ENCODE data around the gene ODF2.

The ODF2 gene

DNA sequence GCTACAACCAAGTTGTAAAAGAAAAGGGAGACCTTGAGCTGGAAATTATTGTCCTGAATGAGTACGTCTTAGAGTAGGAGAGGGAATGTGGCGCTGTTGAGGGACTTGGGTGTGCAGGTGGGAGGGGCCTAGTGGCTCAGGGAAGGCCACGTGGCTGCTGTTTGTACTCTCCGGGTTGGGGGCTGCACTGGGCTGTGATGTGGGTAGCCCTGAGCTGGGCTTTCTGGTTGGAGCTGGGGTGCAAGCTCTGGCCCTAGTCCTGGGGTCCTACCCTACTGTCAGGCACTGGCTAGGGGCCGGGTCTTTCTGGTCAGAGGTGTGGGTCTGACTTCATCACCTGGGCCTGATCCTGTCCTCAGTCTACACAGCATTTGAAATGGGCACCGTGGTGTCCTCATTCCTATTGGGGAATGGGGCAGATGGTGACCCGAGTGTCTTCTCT lies 29.6 kb downstream of the ODF2 start:
- Histone ChIP-seq H3K4me2 (ENCODE audit: low read length) (no peak overlapping the region), H3K27ac (ENCODE audit: low read depth, low read length, poor library complexity, severe bottlenecking) (no peak overlapping the region), H3K4me1 (ENCODE audit: insufficient read depth, low read length, severe bottlenecking) (no peaks in the 10 kb centered on the region), H3K9ac (ENCODE audit: low read length) (no peak overlapping the region), H3K36me3 (ENCODE audit: insufficient read depth, low read length) (peaks cover 85% of the 10 kb centered on the region), H3K9me2 (ENCODE audit: low read depth, low read length) (no peaks in the 10 kb centered on the region), H3F3A (ENCODE audit: insufficient read depth, low read length) (no peaks in the 10 kb centered on the region), H3K9me3 (ENCODE audit: low read length) (no peaks in the 10 kb centered on the region), H3K79me2 (ENCODE audit: insufficient read depth, low read length) (no peaks in the 10 kb centered on the region), H2AFZ (ENCODE audit: low read length) (no peak overlapping the region), H4K20me1 (ENCODE audit: insufficient read depth, low read length) (no peaks in the 10 kb centered on the region), H3K27me3 (ENCODE audit: insufficient read depth, low read length) (no peaks in the 10 kb centered on the region), H3K4me3 (ENCODE audit: low read depth, low read length, poor library complexity, severe bottlenecking) (no peak overlapping the region)
- no peak for TF ChIP-seq EZH2 (IDR thresholded peaks at IDR 0.05; ENCODE audit: borderline replicate concordance, low read length)
- TF ChIP-seq, protein P1, sequence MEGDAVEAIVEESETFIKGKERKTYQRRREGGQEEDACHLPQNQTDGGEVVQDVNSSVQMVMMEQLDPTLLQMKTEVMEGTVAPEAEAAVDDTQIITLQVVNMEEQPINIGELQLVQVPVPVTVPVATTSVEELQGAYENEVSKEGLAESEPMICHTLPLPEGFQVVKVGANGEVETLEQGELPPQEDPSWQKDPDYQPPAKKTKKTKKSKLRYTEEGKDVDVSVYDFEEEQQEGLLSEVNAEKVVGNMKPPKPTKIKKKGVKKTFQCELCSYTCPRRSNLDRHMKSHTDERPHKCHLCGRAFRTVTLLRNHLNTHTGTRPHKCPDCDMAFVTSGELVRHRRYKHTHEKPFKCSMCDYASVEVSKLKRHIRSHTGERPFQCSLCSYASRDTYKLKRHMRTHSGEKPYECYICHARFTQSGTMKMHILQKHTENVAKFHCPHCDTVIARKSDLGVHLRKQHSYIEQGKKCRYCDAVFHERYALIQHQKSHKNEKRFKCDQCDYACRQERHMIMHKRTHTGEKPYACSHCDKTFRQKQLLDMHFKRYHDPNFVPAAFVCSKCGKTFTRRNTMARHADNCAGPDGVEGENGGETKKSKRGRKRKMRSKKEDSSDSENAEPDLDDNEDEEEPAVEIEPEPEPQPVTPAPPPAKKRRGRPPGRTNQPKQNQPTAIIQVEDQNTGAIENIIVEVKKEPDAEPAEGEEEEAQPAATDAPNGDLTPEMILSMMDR (IDR thresholded peaks at IDR 0.05; ENCODE audit: low read length) = no peak

GRCh38 chr9:128486201-128486600 lies 30.4 kb downstream of the ODF2 start:
- Histone ChIP-seq H2AFZ (ENCODE audit: low read length) (no peak overlapping the region), H3K27me3 (ENCODE audit: insufficient read depth, low read length) (no peaks in the 10 kb centered on the region), H3F3A (ENCODE audit: insufficient read depth, low read length) (no peaks in the 10 kb centered on the region), H3K4me1 (ENCODE audit: insufficient read depth, low read length, severe bottlenecking) (no peaks in the 10 kb centered on the region), H3K9me2 (ENCODE audit: low read depth, low read length) (no peaks in the 10 kb centered on the region), H4K20me1 (ENCODE audit: insufficient read depth, low read length) (no peaks in the 10 kb centered on the region), H3K9ac (ENCODE audit: low read length) (no peak overlapping the region), H3K4me3 (ENCODE audit: low read depth, low read length, poor library complexity, severe bottlenecking) (no peak overlapping the region), H3K9me3 (ENCODE audit: low read length) (no peaks in the 10 kb centered on the region), H3K4me2 (ENCODE audit: low read length) (no peak overlapping the region), H3K79me2 (ENCODE audit: insufficient read depth, low read length) (no peaks in the 10 kb centered on the region), H3K27ac (ENCODE audit: low read depth, low read length, poor library complexity, severe bottlenecking) (no peak overlapping the region), H3K36me3 (ENCODE audit: insufficient read depth, low read length) (peaks cover 82% of the 10 kb centered on the region)
- TF ChIP-seq, protein P1 (IDR thresholded peaks at IDR 0.05; ENCODE audit: low read length) = no peak
- no peak for TF ChIP-seq EZH2 (IDR thresholded peaks at IDR 0.05; ENCODE audit: borderline replicate concordance, low read length)

DNA sequence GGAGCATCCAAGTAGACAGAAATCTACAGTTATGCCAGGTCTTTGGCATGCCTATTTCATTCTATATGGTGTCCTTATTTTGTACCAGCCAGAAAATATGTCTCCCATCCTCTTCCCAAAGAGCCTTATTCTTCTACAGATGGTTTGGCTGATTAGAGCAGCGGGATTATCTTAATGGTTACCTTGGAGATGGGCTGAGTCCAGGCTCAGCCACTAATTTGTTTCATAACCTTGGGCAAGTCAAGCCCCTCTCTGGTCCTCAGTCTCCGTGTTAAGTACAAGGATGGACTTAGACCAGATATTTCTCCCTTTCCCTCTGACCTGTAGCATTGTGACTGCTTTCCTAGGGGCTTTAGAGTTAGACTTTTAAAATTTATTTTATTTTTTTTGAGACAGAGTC lies 37.6 kb downstream of the ODF2 start:
- no peaks in the 10 kb centered on the region for H3K9me2 ChIP-seq (ENCODE audit: low read depth, low read length)
- TF ChIP-seq, protein P1 (IDR thresholded peaks at IDR 0.05; ENCODE audit: low read length) = no peak
- TF ChIP-seq EZH2 (IDR thresholded peaks at IDR 0.05; ENCODE audit: borderline replicate concordance, low read length) = no peak
- H4K20me1 ChIP-seq (ENCODE audit: insufficient read depth, low read length) = no peaks in the 10 kb centered on the region
- H3K9ac ChIP-seq (ENCODE audit: low read length) = no peak overlapping the region
- H3F3A ChIP-seq (ENCODE audit: insufficient read depth, low read length) = no peaks in the 10 kb centered on the region
- no peak overlapping the region for H2AFZ ChIP-seq (ENCODE audit: low read length)
- no peak overlapping the region for H3K27ac ChIP-seq (ENCODE audit: low read depth, low read length, poor library complexity, severe bottlenecking)
- H3K9me3 ChIP-seq (ENCODE audit: low read length) = no peaks in the 10 kb centered on the region
- H3K4me2 ChIP-seq (ENCODE audit: low read length) = no peak overlapping the region
- H3K27me3 ChIP-seq (ENCODE audit: insufficient read depth, low read length) = no peaks in the 10 kb centered on the region
- H3K4me1 ChIP-seq (ENCODE audit: insufficient read depth, low read length, severe bottlenecking) = peaks cover 9% of the 10 kb centered on the region
- H3K4me3 ChIP-seq (ENCODE audit: low read depth, low read length, poor library complexity, severe bottlenecking) = no peak overlapping the region
- H3K36me3 ChIP-seq (ENCODE audit: insufficient read depth, low read length) = peaks cover 73% of the 10 kb centered on the region
- H3K79me2 ChIP-seq (ENCODE audit: insufficient read depth, low read length) = no peaks in the 10 kb centered on the region

Measured in OCI-LY1 (cell line).